Endodermal cell (in vitro differentiated cells): ENCODE data around the gene TNFSF8. TPM values are rescaled to one million over a fixed set of nuclear protein-coding genes. Genes with fewer than 3 reads are reported as not detected.

ENCODE experiments used
- DNase-seq: peaks from one replicate; pipeline ENCODE4 v3.0.0-alpha.2; 2017
- H3K27ac ChIP-seq: 2 replicates; pipeline ENCODE4 v1.5.1; 2013; ENCODE audit warnings: mild to moderate bottlenecking, low read depth, low read length, moderate library complexity
- H3K27me3 ChIP-seq: 2 replicates; pipeline ENCODE4 v1.6.1; 2013; ENCODE audit warnings: mild to moderate bottlenecking, low read length, moderate library complexity; ENCODE audit not compliant: insufficient read depth, control insufficient read depth, poor library complexity, severe bottlenecking
- H3K36me3 ChIP-seq: 2 replicates; pipeline ENCODE4 v1.7.0; 2013; ENCODE audit warnings: mild to moderate bottlenecking, low read length, moderate library complexity; ENCODE audit not compliant: control insufficient read depth, insufficient read depth
- H3K4me1 ChIP-seq: one replicate; pipeline ENCODE4 v1.7.0; 2013; ENCODE audit warnings: low read length; ENCODE audit not compliant: control insufficient read depth, insufficient read depth
- H3K4me3 ChIP-seq: 2 replicates; pipeline ENCODE4 v1.5.1; 2013; ENCODE audit warnings: mild to moderate bottlenecking, low read length, moderate library complexity
- H3K9ac ChIP-seq: 2 replicates; pipeline ENCODE4 v1.6.1; 2013; ENCODE audit warnings: mild to moderate bottlenecking, low read length, moderate library complexity; ENCODE audit not compliant: poor library complexity, severe bottlenecking; ENCODE audit errors: extremely low read depth
- H3K9me3 ChIP-seq: 2 replicates; pipeline ENCODE4 v1.6.1; 2013; ENCODE audit warnings: mild to moderate bottlenecking, low read length, moderate library complexity; ENCODE audit not compliant: control insufficient read depth
- H3K27ac Mint-ChIP-seq: 2 replicates; pipeline ENCODE4 v1.8.0; 2020; ENCODE audit warnings: mixed read lengths
- H3K27me3 Mint-ChIP-seq: 2 replicates; pipeline ENCODE4 v1.8.0; 2021; ENCODE audit warnings: mild to moderate bottlenecking, mixed read lengths; ENCODE audit not compliant: insufficient read depth
- H3K36me3 Mint-ChIP-seq: 2 replicates; pipeline ENCODE4 v1.8.0; 2020; ENCODE audit warnings: low read depth, mixed read lengths
- H3K4me1 Mint-ChIP-seq: 2 replicates; pipeline ENCODE4 v1.8.0; 2020; ENCODE audit warnings: mixed read lengths
- H3K4me3 Mint-ChIP-seq: 2 replicates; pipeline ENCODE4 v1.8.0; 2020; ENCODE audit warnings: mild to moderate bottlenecking, moderate library complexity, mixed read lengths
- H3K9me3 Mint-ChIP-seq: 2 replicates; pipeline ENCODE4 v1.8.0; 2020; ENCODE audit warnings: mild to moderate bottlenecking, mixed read lengths
- CTCF ChIP-seq: fragments of 200-600 bp; sonication (generic); conservative IDR thresholded peaks from 2 replicates; pipeline ENCODE4 v1.5.0; 2021; ENCODE audit warnings: antibody characterized with exemption, mild to moderate bottlenecking
- WGBS, 2 experiments: methylation state at CpG; one replicate each; pipeline versions ENCODE4 v1.1.5 to v1.1.7; 2013; ENCODE audit warnings: missing lambda C conversion rate in 2 of 2, mixed read lengths in 1 of 2; ENCODE audit not compliant: insufficient coverage in 1 of 2, insufficient read length in 1 of 2; 5-methylcytosine and 5-hydroxymethylcytosine counted together
- total RNA-seq, 2 donors: library from RNA; stranded (reverse); fragmentation: NEBNext Ultra II Directional in 1 of 2; extraction: Animal tissue kit (Norgen Biotek cat#: 25700) in 1 of 2; gene quantifications; 2 replicates in 1 of 2; 3 replicates in 1 of 2; pipeline ENCODE4 v1.2.1, GENCODE V29; 2021

The TNFSF8 gene
- total RNA-seq, 2 donors from 2014 or later = not detected

- WGBS, 2 experiments = 57 to 87% methylated on average over 1 to 3 of the region's 3 CpGs
- H3K9me3 ChIP-seq = no peaks in the 10 kb centered on the region
- Mint-ChIP-seq H3K9me3 (no peaks in the 10 kb centered on the region), H3K27ac (no peak overlapping the region), H3K27me3 (peaks cover 73% of the 10 kb centered on the region), H3K4me3 (no peak overlapping the region), H3K36me3 (no peaks in the 10 kb centered on the region), H3K4me1 (peaks cover 24% of the 10 kb centered on the region)
- H3K4me1 ChIP-seq = peaks cover 11% of the 10 kb centered on the region
- H3K9ac ChIP-seq = no peak overlapping the region
- H3K36me3 ChIP-seq = no peaks in the 10 kb centered on the region
- DNase-seq = no peak
- no peak overlapping the region for H3K27ac ChIP-seq
- TF ChIP-seq CTCF = no peak
- H3K4me3 ChIP-seq = no peak overlapping the region
- peaks cover 15% of the 10 kb centered on the region for H3K27me3 ChIP-seq
Measured at GRCh38 chr9:114935119-114935518, 4.7 kb upstream of the TNFSF8 start.

- Mint-ChIP-seq H3K4me1 (peaks cover 37% of the 10 kb centered on the region), H3K27ac (no peak overlapping the region), H3K27me3 (peaks cover 82% of the 10 kb centered on the region)
Measured at GRCh38 chr9:114932502-114932901, 2.1 kb upstream of the TNFSF8 start.

GRCh38 chr9:114931407-114931806, 1.0 kb upstream of the TNFSF8 start:
- DNase-seq = no peak
- Mint-ChIP-seq H3K4me3 (no peak overlapping the region), H3K27me3 (peaks cover 83% of the 10 kb centered on the region), H3K4me1 (peaks cover 43% of the 10 kb centered on the region), H3K9me3 (no peaks in the 10 kb centered on the region), H3K27ac (no peak overlapping the region), H3K36me3 (no peaks in the 10 kb centered on the region)
- WGBS, 2 experiments = 85 to 87% methylated on average over 4 to 5 of the region's 5 CpGs
- H3K27ac ChIP-seq = no peak overlapping the region
- H3K4me3 ChIP-seq = no peak overlapping the region
- peaks cover 41% of the 10 kb centered on the region for H3K27me3 ChIP-seq
- peaks cover 17% of the 10 kb centered on the region for H3K4me1 ChIP-seq
- H3K9ac ChIP-seq = no peak overlapping the region
- no peaks in the 10 kb centered on the region for H3K9me3 ChIP-seq
- H3K36me3 ChIP-seq = no peaks in the 10 kb centered on the region
- no peak for TF ChIP-seq CTCF

More at GRCh38 chr9:114932502-114932901, 2.1 kb upstream of the TNFSF8 start:
- Histone ChIP-seq H3K4me1 (peaks cover 17% of the 10 kb centered on the region), H3K27ac (no peak overlapping the region), H3K9me3 (no peaks in the 10 kb centered on the region), H3K27me3 (peaks cover 39% of the 10 kb centered on the region), H3K9ac (no peak overlapping the region), H3K36me3 (no peaks in the 10 kb centered on the region), H3K4me3 (no peak overlapping the region)
- 55 to 68% methylated on average over 3 of the region's 3 CpGs for WGBS, 2 experiments
- no peak for TF ChIP-seq CTCF
- no peaks in the 10 kb centered on the region for H3K36me3 Mint-ChIP-seq
- DNase-seq = no peak
- no peaks in the 10 kb centered on the region for H3K9me3 Mint-ChIP-seq
- H3K4me3 Mint-ChIP-seq = no peak overlapping the region
